Stimulated activated memory B cell treated with anti-CD40 and anti-IgM and Interleukin-4, amounts not matched to agents 10 μg/mL and 1 μg/mL and 100 μg/mL, for 72 hours (primary cell): ENCODE measurements around the gene GUCA2A.

ENCODE experiments used
- ATAC-seq: fragments of 150-1000 bp; cut with Tn5 transposase; 2 replicates; pipeline ENCODE4 v1.10.0; 2021
- H3K27ac Mint-ChIP-seq: one replicate; pipeline ENCODE4 v1.8.0; 2022; ENCODE audit warnings: mild to moderate bottlenecking, mixed read lengths
- H3K27me3 Mint-ChIP-seq: one replicate; pipeline ENCODE4 v1.8.0; 2022; ENCODE audit warnings: mixed read lengths
- H3K36me3 Mint-ChIP-seq: one replicate; pipeline ENCODE4 v1.8.0; 2022; ENCODE audit warnings: mixed read lengths
- H3K4me1 Mint-ChIP-seq: one replicate; pipeline ENCODE4 v1.8.0; 2022; ENCODE audit warnings: mixed read lengths
- H3K4me3 Mint-ChIP-seq: one replicate; pipeline ENCODE4 v1.8.0; 2022; ENCODE audit warnings: mild to moderate bottlenecking, moderate library complexity, mixed read lengths
- H3K9me3 Mint-ChIP-seq: one replicate; pipeline ENCODE4 v1.8.0; 2022; ENCODE audit warnings: mixed read lengths

Gene GUCA2A

DNA sequence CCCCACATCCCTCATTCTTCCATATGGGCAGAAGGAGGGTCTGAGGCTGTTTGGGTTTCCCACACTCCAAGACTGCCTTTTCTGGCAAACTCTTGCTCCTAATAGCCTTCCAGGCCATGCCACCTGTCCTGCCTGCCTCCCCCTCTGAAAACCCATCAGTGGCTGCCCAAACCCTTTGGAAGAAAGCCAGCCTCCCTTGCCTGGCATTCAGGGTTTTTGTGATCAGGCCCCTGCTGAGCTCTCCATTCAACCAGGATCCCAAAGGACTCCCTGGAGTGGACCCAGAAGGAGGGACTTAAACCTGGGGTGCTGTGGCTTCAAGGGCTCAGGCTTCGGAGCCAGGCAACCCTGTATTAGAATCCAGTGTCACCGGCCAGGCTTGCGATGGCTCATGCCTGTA lies 4.2 kb upstream of the GUCA2A start:
- H3K27me3 Mint-ChIP-seq: peaks cover 5% of the 10 kb centered on the region
- H3K36me3 Mint-ChIP-seq: no peaks in the 10 kb centered on the region
- no peak overlapping the region for H3K4me3 Mint-ChIP-seq
- ATAC-seq: no peak
- H3K9me3 Mint-ChIP-seq: no peaks in the 10 kb centered on the region
- no peaks in the 10 kb centered on the region for H3K4me1 Mint-ChIP-seq
- no peak overlapping the region for H3K27ac Mint-ChIP-seq

DNA sequence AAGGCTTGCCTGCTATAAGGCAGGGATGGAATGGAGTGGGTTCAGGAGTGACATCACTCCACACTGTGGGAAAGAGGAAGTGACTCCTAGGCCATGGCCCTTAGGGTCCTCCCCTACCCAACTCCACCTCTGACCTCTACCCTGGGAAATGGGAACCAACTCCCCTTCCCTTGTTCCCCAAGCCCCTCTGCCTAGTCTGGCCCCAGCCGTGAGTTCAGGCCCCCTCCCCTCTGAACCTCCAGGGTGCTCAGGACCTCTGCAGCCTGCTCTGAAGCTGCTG lies 3.8 kb upstream of the GUCA2A start:
- H3K4me3 Mint-ChIP-seq: no peak overlapping the region
- peaks cover 10% of the 10 kb centered on the region for H3K27me3 Mint-ChIP-seq
- no peaks in the 10 kb centered on the region for H3K4me1 Mint-ChIP-seq
- no peaks in the 10 kb centered on the region for H3K36me3 Mint-ChIP-seq
- H3K9me3 Mint-ChIP-seq: no peaks in the 10 kb centered on the region
- no peak overlapping the region for H3K27ac Mint-ChIP-seq
- no peak for ATAC-seq

DNA sequence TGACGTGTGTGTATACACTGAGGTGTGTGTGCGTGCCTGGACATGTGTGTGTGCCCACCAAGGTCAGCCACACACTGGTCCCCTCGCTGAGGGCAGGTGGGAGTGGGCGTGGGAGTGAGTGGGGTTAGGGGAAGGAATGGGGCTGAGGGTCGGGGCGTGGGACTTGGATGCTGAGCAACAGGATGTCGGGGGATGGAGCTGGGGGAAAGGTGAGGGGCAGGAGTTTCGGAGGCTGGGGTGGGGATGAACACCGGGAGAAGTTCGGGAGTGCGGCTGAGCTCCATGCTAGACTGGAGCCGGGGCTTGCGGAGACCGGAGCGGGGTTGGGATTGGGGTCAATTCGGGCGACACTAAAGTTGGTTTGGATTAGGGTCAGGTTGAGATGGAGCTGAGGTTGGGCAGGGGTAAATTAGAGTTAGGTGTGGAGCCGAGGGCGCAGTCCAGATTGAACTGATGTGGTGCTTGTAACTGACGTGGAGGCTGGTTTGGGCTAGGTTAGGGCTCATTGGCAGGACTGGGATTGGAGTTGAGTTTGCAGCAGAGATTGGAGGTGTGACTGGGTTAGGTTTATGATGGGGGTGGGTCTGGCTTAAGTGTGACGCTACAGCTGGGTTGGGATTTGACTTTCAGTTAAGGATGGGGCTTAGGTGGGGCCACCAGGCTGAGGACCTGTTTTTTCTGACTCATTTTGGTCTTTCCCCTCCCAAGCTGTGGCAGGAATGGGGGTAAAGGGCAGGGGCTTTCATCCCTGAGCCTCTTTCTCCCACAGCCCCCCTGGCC lies 3.3 kb upstream of the GUCA2A start:
- Mint-ChIP-seq H3K27ac (no peak overlapping the region), H3K4me3 (no peak overlapping the region), H3K4me1 (no peaks in the 10 kb centered on the region), H3K9me3 (no peaks in the 10 kb centered on the region), H3K27me3 (peaks cover 14% of the 10 kb centered on the region), H3K36me3 (no peaks in the 10 kb centered on the region)
- ATAC-seq: no peak

DNA sequence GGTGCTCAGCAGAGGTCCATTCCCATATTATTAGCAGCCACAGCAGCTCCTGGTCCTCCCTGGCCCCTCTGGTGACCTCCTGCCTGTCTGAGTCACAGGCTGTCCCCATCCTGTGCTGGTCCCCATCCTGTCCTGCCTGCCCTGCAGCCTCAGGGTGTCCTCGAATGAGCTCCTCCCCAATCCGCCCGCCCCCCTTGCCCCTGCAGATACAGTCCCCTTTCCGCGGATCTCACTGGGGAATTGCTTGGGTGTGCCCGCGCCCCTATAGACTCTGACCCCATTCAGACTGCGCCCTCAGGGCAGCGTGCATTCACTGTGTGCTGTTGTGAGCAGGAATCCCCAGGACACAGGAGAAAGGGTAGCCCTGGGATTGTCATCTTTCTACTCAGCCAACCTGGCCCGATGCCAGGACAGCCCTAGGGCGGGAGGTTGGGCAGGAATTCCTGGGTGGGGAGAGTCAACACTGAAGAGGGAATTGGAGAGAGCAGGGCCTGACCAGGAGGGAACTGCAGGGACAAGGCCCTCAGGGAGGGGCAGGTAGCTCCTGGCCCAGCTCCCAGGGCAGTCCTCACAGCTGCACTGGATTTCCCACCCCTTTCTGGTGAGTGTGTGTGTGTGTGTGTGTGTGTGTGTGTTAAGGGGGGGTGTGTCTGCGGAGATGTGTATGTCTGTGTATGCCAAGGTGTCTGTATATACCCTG lies 1.1 kb upstream of the GUCA2A start:
- Mint-ChIP-seq H3K27ac (no peak overlapping the region), H3K9me3 (peaks cover 8% of the 10 kb centered on the region), H3K27me3 (peaks cover 27% of the 10 kb centered on the region), H3K4me1 (no peaks in the 10 kb centered on the region), H3K36me3 (peaks cover 3% of the 10 kb centered on the region), H3K4me3 (no peak overlapping the region)
- no peak for ATAC-seq

DNA sequence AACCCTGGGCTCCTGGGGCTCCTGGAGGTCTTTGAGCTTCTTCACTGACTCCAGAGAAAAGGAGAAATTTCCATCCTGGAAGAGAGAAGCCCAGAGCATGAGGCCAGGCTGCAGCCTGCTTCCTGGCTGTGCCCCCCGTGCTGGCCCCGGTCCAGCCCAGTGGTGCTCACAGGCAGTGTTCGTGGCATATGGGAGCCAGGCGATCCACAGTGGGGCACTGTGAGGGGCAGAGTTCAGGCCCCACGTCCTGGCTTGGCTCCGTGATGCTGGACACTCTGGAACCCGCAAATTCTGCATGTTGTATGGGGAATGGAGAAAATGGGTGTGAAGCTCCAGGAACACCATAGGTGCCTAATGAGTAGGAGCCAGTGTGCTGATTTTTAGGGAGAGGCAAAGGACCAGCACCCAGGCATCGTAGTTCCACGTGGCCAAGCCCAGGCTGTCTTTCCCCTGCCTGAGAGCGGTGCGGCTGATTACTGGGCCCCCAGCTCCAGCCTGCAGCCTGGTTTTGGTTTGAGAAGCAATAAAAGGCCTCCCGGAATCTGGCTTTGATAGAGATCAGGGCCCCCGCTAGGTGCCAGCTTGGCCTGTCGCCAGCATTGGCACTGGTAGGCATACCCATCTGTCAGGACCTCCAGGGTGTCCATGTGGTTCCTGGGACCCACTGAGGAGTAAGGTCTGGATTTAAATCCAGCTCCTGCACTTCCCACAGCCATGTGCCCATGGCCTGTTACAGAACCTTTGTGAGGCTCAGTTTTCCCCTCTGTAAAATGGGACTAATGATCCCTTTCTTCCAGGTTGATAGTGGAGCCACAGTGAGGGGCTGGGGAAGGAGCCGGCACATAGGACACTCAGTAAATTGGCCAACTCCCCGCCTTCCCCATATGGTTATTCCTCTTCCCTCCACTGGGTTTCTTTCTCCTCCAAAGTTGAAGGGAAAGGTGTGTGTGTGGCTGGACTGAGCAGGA lies 725 bp downstream of the GUCA2A start:
- H3K27ac Mint-ChIP-seq: no peak overlapping the region
- no peak overlapping the region for H3K4me3 Mint-ChIP-seq
- H3K9me3 Mint-ChIP-seq: peaks cover 10% of the 10 kb centered on the region
- H3K36me3 Mint-ChIP-seq: peaks cover 5% of the 10 kb centered on the region
- peaks cover 36% of the 10 kb centered on the region for H3K27me3 Mint-ChIP-seq
- no peak for ATAC-seq
- no peaks in the 10 kb centered on the region for H3K4me1 Mint-ChIP-seq

DNA sequence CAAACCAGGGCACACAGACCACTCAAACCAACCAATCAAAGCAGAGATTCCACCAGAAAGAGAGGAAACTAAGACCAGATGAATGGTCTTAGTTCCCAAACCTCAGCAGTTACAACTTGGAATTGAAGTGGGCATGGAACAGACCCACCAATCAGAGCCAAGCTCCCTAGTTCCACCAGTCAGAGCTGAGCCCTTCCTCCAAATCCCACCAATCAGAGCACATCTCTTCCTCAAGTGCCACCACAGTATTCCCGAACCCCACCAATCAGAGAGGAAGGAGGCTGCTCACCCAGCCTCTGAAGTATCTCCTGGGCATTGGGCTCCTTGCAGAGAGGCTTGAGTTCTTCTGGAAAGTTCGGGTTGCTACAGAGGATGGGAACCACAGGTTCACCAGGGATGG lies 1.4 kb downstream of the GUCA2A start:
- Mint-ChIP-seq H3K4me1 (no peaks in the 10 kb centered on the region), H3K36me3 (peaks cover 5% of the 10 kb centered on the region), H3K27me3 (peaks cover 36% of the 10 kb centered on the region), H3K27ac (no peak overlapping the region), H3K4me3 (no peak overlapping the region), H3K9me3 (peaks cover 10% of the 10 kb centered on the region)
- no peak for ATAC-seq

DNA sequence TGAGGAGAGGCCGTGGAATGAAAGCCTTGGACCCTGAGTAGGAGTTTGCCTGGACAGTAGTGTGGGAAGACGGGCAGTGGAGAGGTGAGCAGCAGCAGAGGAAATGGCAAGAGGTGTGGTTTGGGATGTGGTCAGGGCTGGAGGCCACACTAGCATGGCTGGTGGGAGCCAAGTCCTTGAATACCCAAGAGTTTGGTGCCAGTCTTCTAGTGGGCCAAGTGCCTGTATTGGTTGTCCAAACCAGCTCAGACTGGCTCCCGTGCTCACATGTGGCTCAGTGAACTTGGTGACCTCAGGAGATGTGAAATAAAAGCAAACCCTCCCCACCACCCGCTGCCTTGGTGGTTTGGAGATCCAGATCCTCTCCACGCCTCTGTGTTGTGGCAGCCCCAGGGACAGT lies 2.4 kb downstream of the GUCA2A start:
- Mint-ChIP-seq H3K4me3 (no peak overlapping the region), H3K27me3 (peaks cover 36% of the 10 kb centered on the region), H3K9me3 (peaks cover 10% of the 10 kb centered on the region), H3K4me1 (no peaks in the 10 kb centered on the region), H3K36me3 (peaks cover 5% of the 10 kb centered on the region), H3K27ac (no peak overlapping the region)
- ATAC-seq: no peak

DNA sequence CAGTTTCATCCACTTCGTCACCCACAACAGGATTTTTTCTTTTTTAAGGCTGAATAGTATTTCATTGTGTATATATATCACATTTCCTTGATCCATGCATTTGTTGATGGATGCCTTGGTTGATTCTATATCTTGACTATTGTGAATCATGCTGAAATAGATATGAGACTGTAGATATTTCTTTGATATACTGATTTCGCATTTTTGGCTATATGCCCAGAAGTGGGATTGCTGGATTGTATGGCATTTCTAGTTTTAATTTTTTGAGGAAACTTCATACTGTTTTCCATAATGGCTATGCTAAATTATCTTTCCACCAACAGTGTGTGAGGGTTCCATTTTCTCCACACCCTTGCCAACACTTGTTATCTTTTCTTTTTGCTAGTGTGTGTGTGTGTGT lies 6.4 kb downstream of the GUCA2A start:
- ATAC-seq: no peak
- Mint-ChIP-seq H3K27ac (no peak overlapping the region), H3K9me3 (peaks cover 10% of the 10 kb centered on the region), H3K27me3 (peaks cover 48% of the 10 kb centered on the region), H3K36me3 (peaks cover 5% of the 10 kb centered on the region), H3K4me3 (no peak overlapping the region), H3K4me1 (no peaks in the 10 kb centered on the region)

DNA sequence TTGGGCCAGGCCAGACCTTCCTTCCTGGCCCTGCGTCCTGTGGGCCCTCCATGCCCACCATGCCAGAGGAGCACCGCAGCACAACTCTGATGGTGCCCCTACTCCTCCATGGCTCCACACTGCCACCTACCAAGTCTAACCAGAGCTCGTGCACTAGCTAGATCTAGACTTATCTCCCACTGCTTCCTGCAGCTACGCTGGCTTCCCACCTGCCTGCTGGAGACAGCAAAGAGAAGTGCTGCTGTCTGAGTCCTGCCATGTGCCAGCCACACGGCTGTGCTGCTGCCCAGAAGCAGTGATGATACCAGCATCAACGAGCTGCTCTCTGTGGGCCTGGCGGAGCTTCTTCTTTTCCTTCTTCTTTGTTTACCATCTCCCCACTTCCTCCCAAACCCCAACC lies 6.9 kb downstream of the GUCA2A start:
- no peak overlapping the region for H3K27ac Mint-ChIP-seq
- ATAC-seq: no peak
- H3K4me3 Mint-ChIP-seq: no peak overlapping the region
- H3K27me3 Mint-ChIP-seq: peaks cover 44% of the 10 kb centered on the region
- H3K9me3 Mint-ChIP-seq: peaks cover 10% of the 10 kb centered on the region
- H3K4me1 Mint-ChIP-seq: no peaks in the 10 kb centered on the region
- H3K36me3 Mint-ChIP-seq: peaks cover 5% of the 10 kb centered on the region

DNA sequence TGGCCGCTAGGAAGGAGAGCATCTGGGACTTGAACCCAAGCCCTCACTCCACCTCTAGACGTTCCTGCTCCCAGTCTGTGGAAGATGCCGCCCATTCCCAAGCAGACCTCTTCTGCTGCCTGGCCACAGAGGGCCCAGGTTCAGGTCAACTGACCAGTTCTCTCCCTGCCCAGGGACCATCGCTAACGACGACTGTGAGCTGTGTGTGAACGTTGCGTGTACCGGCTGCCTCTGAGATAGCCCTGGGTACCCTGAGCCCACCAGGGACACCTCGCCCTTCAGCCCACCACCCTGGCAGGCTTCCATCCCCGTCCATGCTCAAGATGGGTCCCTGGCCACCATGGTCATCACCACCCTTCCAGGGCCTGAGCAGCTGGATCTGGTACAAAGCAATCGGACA lies 9.2 kb downstream of the GUCA2A start:
- Mint-ChIP-seq H3K9me3 (no peaks in the 10 kb centered on the region), H3K4me1 (no peaks in the 10 kb centered on the region), H3K27me3 (peaks cover 42% of the 10 kb centered on the region), H3K36me3 (no peaks in the 10 kb centered on the region), H3K4me3 (no peak overlapping the region), H3K27ac (no peak overlapping the region)
- ATAC-seq: no peak

DNA sequence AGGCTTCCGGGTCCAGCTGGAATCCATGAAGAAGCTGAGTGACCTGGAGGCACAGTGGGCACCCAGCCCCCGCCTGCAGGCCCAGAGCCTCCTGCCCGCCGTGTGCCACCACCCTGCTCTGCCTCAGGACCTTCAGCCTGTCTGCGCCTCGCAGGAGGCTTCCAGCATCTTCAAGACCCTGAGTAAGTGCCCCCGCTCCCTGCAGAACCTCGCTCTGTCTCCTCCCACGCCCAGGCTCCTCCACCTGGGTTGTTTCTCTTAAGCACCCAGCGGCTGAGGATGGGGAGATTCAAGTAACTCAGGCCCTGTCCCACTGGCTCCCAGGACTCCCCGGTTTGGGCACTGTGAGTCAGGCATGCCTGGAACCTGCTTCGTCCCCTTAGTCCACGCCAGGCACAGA lies 9.9 kb downstream of the GUCA2A start:
- H3K27me3 Mint-ChIP-seq: peaks cover 43% of the 10 kb centered on the region
- H3K4me1 Mint-ChIP-seq: no peaks in the 10 kb centered on the region
- no peak overlapping the region for H3K27ac Mint-ChIP-seq
- no peak for ATAC-seq
- no peaks in the 10 kb centered on the region for H3K36me3 Mint-ChIP-seq
- H3K4me3 Mint-ChIP-seq: no peak overlapping the region
- no peaks in the 10 kb centered on the region for H3K9me3 Mint-ChIP-seq

DNA sequence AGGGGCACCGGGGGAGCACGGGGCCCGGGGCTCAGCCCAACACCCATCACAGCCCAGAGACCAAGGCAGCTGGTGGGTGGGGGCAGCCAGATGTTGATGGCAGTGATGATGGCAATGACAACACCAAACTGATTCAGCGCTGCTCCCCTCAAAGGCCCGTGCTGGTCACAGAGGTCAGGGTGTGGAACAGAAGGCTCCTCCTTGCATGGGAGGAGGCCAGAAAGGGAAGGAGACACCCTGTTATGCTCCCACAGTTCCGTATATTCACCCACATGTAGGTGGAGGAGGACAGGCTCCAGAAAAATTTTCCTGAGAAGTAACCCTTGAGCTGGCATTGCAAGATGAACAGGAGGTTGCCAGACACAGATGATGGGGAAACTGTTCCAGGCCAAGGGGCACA lies 10.9 kb downstream of the GUCA2A start:
- Mint-ChIP-seq H3K27me3 (peaks cover 41% of the 10 kb centered on the region), H3K9me3 (no peaks in the 10 kb centered on the region), H3K4me1 (no peaks in the 10 kb centered on the region), H3K4me3 (no peak overlapping the region), H3K36me3 (no peaks in the 10 kb centered on the region), H3K27ac (no peak overlapping the region)
- no peak for ATAC-seq

DNA sequence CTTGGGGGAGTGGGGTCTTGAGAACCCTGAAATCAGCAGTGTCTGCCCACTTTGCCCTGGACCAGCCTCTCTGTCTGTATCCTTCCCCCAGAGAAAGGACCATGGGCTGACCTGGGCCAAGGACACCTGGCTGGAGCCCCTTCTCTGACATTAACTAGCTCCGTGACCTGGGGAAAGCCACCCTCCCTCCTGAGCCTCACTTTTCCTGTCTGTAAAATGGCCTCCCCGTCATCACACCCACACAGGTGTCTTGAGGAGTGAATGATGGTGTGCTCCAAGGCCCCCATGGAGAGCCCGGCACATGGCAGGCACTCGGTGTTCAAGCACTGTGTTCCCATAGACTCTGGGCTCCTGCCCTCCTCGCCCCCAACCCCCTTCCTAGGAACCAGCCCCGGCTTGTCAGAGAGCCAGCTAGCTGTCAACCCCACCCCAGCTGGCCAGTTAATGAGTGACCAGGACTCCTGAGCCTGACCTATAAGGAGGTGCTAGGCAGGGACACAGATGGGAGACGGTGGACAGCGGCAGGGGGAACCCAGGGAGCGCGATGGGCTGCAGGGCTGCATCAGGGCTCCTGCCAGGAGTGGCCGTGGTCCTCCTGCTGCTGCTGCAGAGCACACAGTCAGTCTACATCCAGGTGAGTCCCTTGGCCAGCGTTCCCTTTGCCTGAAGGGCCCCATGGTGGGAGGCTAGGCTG lies 11.5 kb downstream of the GUCA2A start, which contains the start of gene GUCA2B:
Gene GUCA2B, plus strand, starts transcription at position 504 of the 694 bp plus-strand sequence. Its CDS starts 41 bp downstream, at position 545.
- no peaks in the 10 kb centered on the region for H3K36me3 Mint-ChIP-seq
- no peaks in the 10 kb centered on the region for H3K4me1 Mint-ChIP-seq
- no peaks in the 10 kb centered on the region for H3K9me3 Mint-ChIP-seq
- H3K4me3 Mint-ChIP-seq: no peak within 1 kb of the TSS
- no peak within 1 kb of the TSS for H3K27ac Mint-ChIP-seq
- peaks cover 41% of the 10 kb centered on the region for H3K27me3 Mint-ChIP-seq
- ATAC-seq: no peak

DNA sequence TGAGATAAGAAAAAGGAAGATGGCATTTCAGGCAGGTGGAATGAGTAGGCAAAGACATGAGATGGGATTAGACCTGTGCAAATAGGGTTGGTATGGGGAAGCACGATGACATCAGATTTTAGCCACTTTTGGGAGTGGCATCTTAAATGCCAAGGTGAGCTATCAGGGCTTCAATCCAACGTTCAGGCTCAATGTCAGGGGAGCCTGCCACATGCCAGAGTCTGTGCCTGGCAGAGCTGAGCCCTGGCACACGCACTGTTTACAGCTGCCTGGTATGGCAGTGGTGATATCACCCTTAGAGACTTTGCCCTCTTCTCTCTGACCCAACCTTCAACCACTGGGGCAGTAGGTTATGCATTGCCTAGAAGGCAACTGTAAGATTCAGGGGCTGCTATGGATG lies 12.4 kb downstream of the GUCA2A start:
- no peak for ATAC-seq
- Mint-ChIP-seq H3K27me3 (peaks cover 41% of the 10 kb centered on the region), H3K4me1 (no peaks in the 10 kb centered on the region), H3K9me3 (no peaks in the 10 kb centered on the region), H3K36me3 (no peaks in the 10 kb centered on the region), H3K4me3 (no peak overlapping the region), H3K27ac (no peak overlapping the region)

DNA sequence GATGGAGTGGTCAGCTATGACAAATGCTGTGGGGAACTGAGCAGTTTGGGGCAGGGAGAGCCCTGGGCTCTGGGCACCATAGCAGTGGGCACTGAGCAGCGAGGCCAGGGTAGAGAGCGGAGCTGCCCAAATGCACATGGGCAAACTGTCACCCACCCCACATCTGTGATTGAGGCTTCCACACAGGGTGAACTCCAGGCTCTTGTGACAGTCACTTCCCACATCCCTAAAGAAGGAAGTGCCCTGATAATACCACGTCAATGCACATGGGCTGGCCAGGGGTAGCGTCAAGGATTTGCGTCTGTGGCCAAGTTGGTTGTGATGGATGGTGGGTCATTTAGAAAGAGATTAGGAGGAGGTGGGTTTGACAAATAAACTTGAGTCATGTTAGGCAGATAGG lies 13.9 kb downstream of the GUCA2A start:
- H3K36me3 Mint-ChIP-seq: no peaks in the 10 kb centered on the region
- H3K27ac Mint-ChIP-seq: no peak overlapping the region
- H3K9me3 Mint-ChIP-seq: no peaks in the 10 kb centered on the region
- no peaks in the 10 kb centered on the region for H3K4me1 Mint-ChIP-seq
- no peak overlapping the region for H3K4me3 Mint-ChIP-seq
- no peak for ATAC-seq
- peaks cover 36% of the 10 kb centered on the region for H3K27me3 Mint-ChIP-seq
